CD4-positive, alpha-beta T cell (primary cell): Measurements from ENCODE around the gene TBL1X. TPM values are rescaled to one million over a fixed set of nuclear protein-coding genes. Genes with fewer than 3 reads are reported as not detected.

Experiments used
- ATAC-seq: fragments of 200-7000 bp; cut with Tn5 transposase; one replicate; pipeline ENCODE4 v1.10.0; 2022; ENCODE audit warnings: mild to moderate bottlenecking; ENCODE audit not compliant: poor library complexity
- CTCF ChIA-PET: fragments of 350-600 bp; sonication (Branson Sonifier 250); formaldehyde crosslinking; loops from one replicate; lab custom pipeline; 2021; ENCODE audit warnings: antibody characterized with exemption, inconsistent platforms; lab: Charles Lee
- POLR2A ChIA-PET: fragments of 350-600 bp; sonication (Branson Sonifier 250); formaldehyde crosslinking; loops from one replicate; lab custom pipeline; 2021; ENCODE audit warnings: antibody characterized with exemption, inconsistent platforms; lab: Charles Lee
- DNase-seq, 14 experiments: peaks; one replicate each; pipeline ENCODE4 v3.0.0-alpha.2; 2013 to 2020; ENCODE audit warnings: mixed read lengths in 2 of 14
- H3K27ac ChIP-seq, 2 donors: one replicate each; pipeline versions ENCODE4 v1.5.1 to v1.7.0; 2013; ENCODE audit warnings: low read length in 2 of 2, low read depth in 1 of 2, mild to moderate bottlenecking in 1 of 2
- H3K27me3 ChIP-seq, 2 experiments: 1 replicate in 1 of 2; 2 replicates in 1 of 2; pipeline versions ENCODE4 v1.6.1 to v1.7.0; 2013; ENCODE audit warnings: low read length in 2 of 2, control low read depth in 1 of 2, mild to moderate bottlenecking in 1 of 2, moderate library complexity in 1 of 2; ENCODE audit not compliant: insufficient read depth in 2 of 2, control insufficient read depth in 1 of 2
- H3K36me3 ChIP-seq: one replicate; pipeline ENCODE4 v1.6.1; 2013; ENCODE audit warnings: low read length, control low read depth; ENCODE audit not compliant: insufficient read depth
- H3K4me1 ChIP-seq: one replicate; pipeline ENCODE4 v1.6.1; 2013; ENCODE audit warnings: low read length, control low read depth; ENCODE audit not compliant: insufficient read depth
- H3K4me3 ChIP-seq: one replicate; pipeline ENCODE4 v1.5.1; 2013; ENCODE audit warnings: mild to moderate bottlenecking, low read length, moderate library complexity
- H3K9me3 ChIP-seq, 2 experiments: 1 replicate in 1 of 2; 2 replicates in 1 of 2; pipeline versions ENCODE4 v1.6.1 to v1.7.0; 2013; ENCODE audit warnings: low read length in 2 of 2, mild to moderate bottlenecking in 2 of 2, control low read depth in 1 of 2, moderate library complexity in 1 of 2; ENCODE audit not compliant: control insufficient read depth in 1 of 2, insufficient read depth in 1 of 2
- H3K27ac Mint-ChIP-seq: one replicate; pipeline ENCODE4 v1.8.0; 2020; ENCODE audit warnings: mixed read lengths
- H3K27me3 Mint-ChIP-seq: one replicate; pipeline ENCODE4 v1.8.0; 2021; ENCODE audit warnings: mixed read lengths
- H3K36me3 Mint-ChIP-seq: one replicate; pipeline ENCODE4 v1.8.0; 2021; ENCODE audit warnings: low read depth, mixed read lengths
- H3K4me1 Mint-ChIP-seq: one replicate; pipeline ENCODE4 v1.8.0; 2021; ENCODE audit warnings: low read depth, mixed read lengths
- H3K4me3 Mint-ChIP-seq: one replicate; pipeline ENCODE4 v1.8.0; 2020; ENCODE audit warnings: mild to moderate bottlenecking, mixed read lengths
- H3K9me3 Mint-ChIP-seq: one replicate; pipeline ENCODE4 v1.8.0; 2020; ENCODE audit warnings: mixed read lengths
- CTCF ChIP-seq: fragments of 200-600 bp; IDR thresholded peaks from one replicate; pipeline ENCODE4 v1.8.0; 2022; ENCODE audit warnings: antibody characterized with exemption, mild to moderate bottlenecking
- intact Hi-C, 2 experiments: fragments of 100-400 bp; cut with DNase I in 1 of 2; cut with micrococcal nuclease in 1 of 2; formaldehyde crosslinking; loops; one replicate each; pipeline versions ENCODE4 v1.15.1 to v1.9.0; 2023 to 2025; cut with DNase I, micrococcal nuclease
- total RNA-seq, 174 experiments: library from RNA in 2 of 174; stranded (reverse) in 2 of 174; gene quantifications; one replicate each; pipeline ENCODE4 v1.2.3 and lab custom pipeline; 2021 to 2026

The TBL1X gene
- total RNA-seq, 2 experiments from 2014 or later: 17.4 to 19.2 TPM

- no peak for DNase-seq
- no peak for ATAC-seq
- H3K36me3 Mint-ChIP-seq: peaks cover 12% of the 10 kb centered on the region
- Histone ChIP-seq H3K9me3 (no peaks in the 10 kb centered on the region), H3K27me3 (no peaks in the 10 kb centered on the region), H3K36me3 (no peaks in the 10 kb centered on the region), H3K4me3 (no peak overlapping the region), H3K27ac (no peak overlapping the region), H3K4me1 (peaks cover 53% of the 10 kb centered on the region)
- no peak for TF ChIP-seq CTCF
- no peak overlapping the region for H3K4me3 Mint-ChIP-seq
- peak overlapping the region; percentile 73 for H3K27ac Mint-ChIP-seq
- POLR2A ChIA-PET: interaction anchor here (1.3 kb wide), 1 partner anchor 115 kb away, joined by 3 read pairs; no protein-coding TSS in a partner anchor
- intact Hi-C loops: no loop called here
- no peaks in the 10 kb centered on the region for H3K9me3 Mint-ChIP-seq
- H3K27me3 Mint-ChIP-seq: peaks cover 4% of the 10 kb centered on the region
- CTCF ChIA-PET: no interaction called here
- peaks cover 60% of the 10 kb centered on the region for H3K4me1 Mint-ChIP-seq
These were observed 5.6 kb upstream of the TBL1X start for GRCh38 chrX:9459186-9459748.

GRCh38 chrX:9461087-9461486 is 3.8 kb upstream of the TBL1X start:
- no peak for TF ChIP-seq CTCF
- intact Hi-C loops: loop anchor here (5.0 to 10.0 kb wide), 3 partner anchors 71 to 486 kb away; no protein-coding TSS in a partner anchor
- no peaks in the 10 kb centered on the region for H3K9me3 Mint-ChIP-seq
- CTCF ChIA-PET: no interaction called here
- Histone ChIP-seq H3K36me3 (no peaks in the 10 kb centered on the region), H3K9me3 (no peaks in the 10 kb centered on the region), H3K4me3 (no peak overlapping the region), H3K27me3 (no peaks in the 10 kb centered on the region), H3K4me1 (peaks cover 43% of the 10 kb centered on the region), H3K27ac (no peak overlapping the region)
- DNase-seq (no peak), ATAC-seq (no peak)
- H3K4me3 Mint-ChIP-seq: no peak overlapping the region
- no peak overlapping the region for H3K27ac Mint-ChIP-seq
- POLR2A ChIA-PET: interaction anchor here (0.9 to 1.1 kb wide), 2 partner anchors 108 to 120 kb away, joined by 3 read pairs; no protein-coding TSS in a partner anchor
- H3K36me3 Mint-ChIP-seq: peaks cover 15% of the 10 kb centered on the region
- peaks cover 4% of the 10 kb centered on the region for H3K27me3 Mint-ChIP-seq
- H3K4me1 Mint-ChIP-seq: peaks cover 56% of the 10 kb centered on the region

- ChIA-PET POLR2A (interaction anchor here (0.7 to 3.6 kb wide), 12 partner anchors 11 to 491 kb away, joined by 3 to 56 read pairs (median 4); no protein-coding TSS in a partner anchor), CTCF (interaction anchor here (0.7 to 1.7 kb wide), 3 partner anchors 121 to 240 kb away, joined by 3 to 4 read pairs (median 4); no protein-coding TSS in a partner anchor)
- H3K27me3 ChIP-seq: no peaks in the 10 kb centered on the region
- Mint-ChIP-seq H3K27me3 (peaks cover 4% of the 10 kb centered on the region), H3K36me3 (peaks cover 21% of the 10 kb centered on the region), H3K4me1 (peaks cover 48% of the 10 kb centered on the region), H3K9me3 (no peaks in the 10 kb centered on the region), H3K4me3 (peak overlapping the region; percentile 89), H3K27ac (peak overlapping the region; percentile 95)
- peaks cover 45% of the 10 kb centered on the region for H3K4me1 ChIP-seq
- H3K36me3 ChIP-seq: no peaks in the 10 kb centered on the region
- H3K9me3 ChIP-seq: no peaks in the 10 kb centered on the region
- peak overlapping the region in 1 of 2 donors; percentile 26 for H3K27ac ChIP-seq
- ATAC-seq: no peak
- no peak for DNase-seq
- H3K4me3 ChIP-seq: peak overlapping the region; percentile 12
- TF ChIP-seq CTCF: no peak
- intact Hi-C loops: loop anchor here (2.0 to 10.0 kb wide), 4 partner anchors 70 to 488 kb away; no protein-coding TSS in a partner anchor
These were observed 2.4 kb upstream of the TBL1X start for GRCh38 chrX:9462456-9462855.
